NCI-H526 (cell line): ENCODE results near the gene PIP5KL1.
A peak's percentile ranks its signal among the peaks of the same experiment; 100 is the strongest.

Experiments used
- DNase-seq, 2 experiments: peaks; one replicate each; lab custom pipeline; 2025; lab: John Stamatoyannopoulos, UW

PIP5KL1 gene

GRCh38 chr9:127968042-127968441 lies 37.5 kb upstream of the PIP5KL1 start:
- no peak for DNase-seq

GRCh38 chr9:127967151-127967809 lies 36.7 kb upstream of the PIP5KL1 start:
- no peak for DNase-seq

GRCh38 chr9:127966416-127967150 lies 36.0 kb upstream of the PIP5KL1 start:
- peak in 1 of 2 experiments; percentile 32 for DNase-seq

GRCh38 chr9:127965953-127966352 lies 35.4 kb upstream of the PIP5KL1 start:
- no peak for DNase-seq

GRCh38 chr9:127963359-127964064 lies 32.9 kb upstream of the PIP5KL1 start:
- no peak for DNase-seq

- no peak for DNase-seq
Observed at GRCh38 chr9:127963041-127963358, 32.4 kb upstream of the PIP5KL1 start.

GRCh38 chr9:127962278-127962677 lies 31.7 kb upstream of the PIP5KL1 start:
- no peak for DNase-seq

GRCh38 chr9:127961613-127962155 lies 31.1 kb upstream of the PIP5KL1 start:
- no peak for DNase-seq

GRCh38 chr9:127961155-127961490 lies 30.5 kb upstream of the PIP5KL1 start:
- no peak for DNase-seq

GRCh38 chr9:127960410-127961154 lies 30.0 kb upstream of the PIP5KL1 start:
- DNase-seq, result no peak

- DNase-seq, result no peak
Observed at GRCh38 chr9:127959841-127960409, 29.3 kb upstream of the PIP5KL1 start.

GRCh38 chr9:127959398-127959797 lies 28.8 kb upstream of the PIP5KL1 start:
- no peak for DNase-seq

- no peak for DNase-seq
Observed at GRCh38 chr9:127958728-127959127, 28.2 kb upstream of the PIP5KL1 start.

- DNase-seq, result peak; percentile 76 to 87
Observed at GRCh38 chr9:127955294-127956015, 24.9 kb upstream of the PIP5KL1 start.

- no peak for DNase-seq
Observed at GRCh38 chr9:127954831-127955293, 24.3 kb upstream of the PIP5KL1 start.

GRCh38 chr9:127953768-127954505 lies 23.4 kb upstream of the PIP5KL1 start:
- no peak for DNase-seq

GRCh38 chr9:127953154-127953553 lies 22.6 kb upstream of the PIP5KL1 start:
- DNase-seq, result no peak

- DNase-seq, result peak; percentile 22 to 76
Observed at GRCh38 chr9:127950513-127951289, 20.1 kb upstream of the PIP5KL1 start.

GRCh38 chr9:127949827-127950512 lies 19.4 kb upstream of the PIP5KL1 start:
- DNase-seq, result peak in 1 of 2 experiments; percentile 19
